Type B pancreatic cell (in vitro differentiated cells): ENCODE data around the gene PCIF1. TPM values are rescaled to one million over a fixed set of nuclear protein-coding genes. Genes with fewer than 3 reads are reported as not detected.
A peak's percentile ranks its signal among the peaks of the same experiment; 100 is the strongest.

ENCODE experiments used
- DNase-seq: peaks from one replicate; pipeline ENCODE4 v3.0.0; 2021; ENCODE audit warnings: mixed read lengths; ENCODE audit not compliant: unreplicated experiment; ENCODE audit errors: extremely low spot score
- H3K27ac Mint-ChIP-seq: 2 replicates; pipeline ENCODE4 v1.8.0; 2021; ENCODE audit warnings: mild to moderate bottlenecking, mixed read lengths
- H3K27me3 Mint-ChIP-seq: 2 replicates; pipeline ENCODE4 v1.8.0; 2021; ENCODE audit warnings: mixed read lengths
- H3K36me3 Mint-ChIP-seq: 2 replicates; pipeline ENCODE4 v1.8.0; 2021; ENCODE audit warnings: mixed read lengths
- H3K4me1 Mint-ChIP-seq: one replicate; pipeline ENCODE4 v1.8.0; 2021; ENCODE audit warnings: mixed read lengths; ENCODE audit not compliant: unreplicated experiment
- H3K4me3 Mint-ChIP-seq: 2 replicates; pipeline ENCODE4 v1.8.0; 2021; ENCODE audit warnings: mild to moderate bottlenecking, mixed read lengths
- H3K9me3 Mint-ChIP-seq: 2 replicates; pipeline ENCODE4 v1.8.0; 2021; ENCODE audit warnings: mixed read lengths
- CTCF ChIP-seq: fragments of 200-600 bp; sonication (generic); conservative IDR thresholded peaks from 2 replicates; pipeline ENCODE4 v1.5.0; 2021; ENCODE audit warnings: antibody characterized with exemption, mild to moderate bottlenecking
- total RNA-seq: library from RNA; stranded (reverse); gene quantifications from 2 replicates; pipeline ENCODE4 v1.2.1, GENCODE V29; 2021; ENCODE audit warnings: low replicate concordance

The PCIF1 gene
- total RNA-seq, 1 donor from 2014 or later = 37.6 TPM

- Mint-ChIP-seq H3K4me3 (no peak overlapping the region), H3K27ac (peak overlapping the region; percentile 31), H3K4me1 (peaks cover 8% of the 10 kb centered on the region), H3K27me3 (no peaks in the 10 kb centered on the region), H3K36me3 (peaks cover 16% of the 10 kb centered on the region), H3K9me3 (no peaks in the 10 kb centered on the region)
- no peak for DNase-seq
- TF ChIP-seq CTCF = no peak
Measured at GRCh38 chr20:45937765-45938164, 3.3 kb downstream of the PCIF1 start.

- Mint-ChIP-seq H3K4me1 (peaks cover 3% of the 10 kb centered on the region), H3K36me3 (peaks cover 18% of the 10 kb centered on the region), H3K27ac (peak overlapping the region; percentile 22), H3K9me3 (no peaks in the 10 kb centered on the region), H3K4me3 (no peak overlapping the region), H3K27me3 (no peaks in the 10 kb centered on the region)
- TF ChIP-seq CTCF = no peak
- no peak for DNase-seq
Measured at GRCh38 chr20:45938727-45939438, 4.4 kb downstream of the PCIF1 start.

GRCh38 chr20:45940053-45940452 lies 5.6 kb downstream of the PCIF1 start:
- peaks cover 3% of the 10 kb centered on the region for H3K4me1 Mint-ChIP-seq
- no peaks in the 10 kb centered on the region for H3K27me3 Mint-ChIP-seq
- DNase-seq = no peak
- no peak for TF ChIP-seq CTCF
- H3K27ac Mint-ChIP-seq = no peak overlapping the region
- H3K9me3 Mint-ChIP-seq = no peaks in the 10 kb centered on the region
- H3K4me3 Mint-ChIP-seq = no peak overlapping the region
- peaks cover 22% of the 10 kb centered on the region for H3K36me3 Mint-ChIP-seq

GRCh38 chr20:45940469-45940868 lies 6.0 kb downstream of the PCIF1 start:
- Mint-ChIP-seq H3K27ac (no peak overlapping the region), H3K27me3 (no peaks in the 10 kb centered on the region), H3K36me3 (peaks cover 22% of the 10 kb centered on the region), H3K4me3 (no peak overlapping the region), H3K4me1 (peaks cover 3% of the 10 kb centered on the region), H3K9me3 (no peaks in the 10 kb centered on the region)
- no peak for TF ChIP-seq CTCF
- no peak for DNase-seq

- no peaks in the 10 kb centered on the region for H3K9me3 Mint-ChIP-seq
- no peak for DNase-seq
- no peaks in the 10 kb centered on the region for H3K27me3 Mint-ChIP-seq
- no peaks in the 10 kb centered on the region for H3K4me1 Mint-ChIP-seq
- no peak overlapping the region for H3K4me3 Mint-ChIP-seq
- H3K27ac Mint-ChIP-seq = no peak overlapping the region
- no peak for TF ChIP-seq CTCF
- peaks cover 12% of the 10 kb centered on the region for H3K36me3 Mint-ChIP-seq
Measured at GRCh38 chr20:45943613-45944012, 9.1 kb downstream of the PCIF1 start.
